ENCODE data around the gene DRAP1.
"Not testable (repeated sequence)": the region's sequence is repeated elsewhere in the genome, so short reads cannot be mapped to it uniquely, and the experiment has no call there.

The DRAP1 gene

GRCh38 chr11:65921876-65922275 is 2.6 kb downstream of the DRAP1 start:
- H3K4me3 ChIP-seq (ENCODE audit: low read depth, low read length), result no peak overlapping the region
- no peak for DNase-seq (ENCODE audit: low read depth)

- no peak overlapping the region for H3K4me3 ChIP-seq (ENCODE audit: low read depth, low read length)
- DNase-seq (ENCODE audit: low read depth), result no peak
Observed at GRCh38 chr11:65922565-65922964, 3.3 kb downstream of the DRAP1 start.

DNA sequence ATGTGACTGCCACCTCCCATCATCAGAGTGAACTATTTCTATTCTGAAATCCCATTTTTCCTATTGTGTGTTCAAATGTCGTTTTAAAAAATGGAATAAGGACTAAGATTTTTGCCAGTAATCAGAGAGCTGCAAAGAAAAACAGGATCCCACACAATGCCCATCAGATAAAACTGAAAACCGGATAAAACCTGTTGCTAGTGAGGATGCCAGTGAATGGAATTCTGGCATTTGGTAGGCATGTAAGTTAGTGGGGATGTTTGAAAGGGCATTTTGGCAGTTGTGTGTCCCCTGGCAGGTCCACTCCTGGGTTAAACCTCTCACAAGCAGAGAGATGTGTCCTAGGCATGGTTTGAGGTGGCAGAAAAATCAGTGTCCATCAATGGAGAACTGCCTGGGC is 6.2 kb downstream of the DRAP1 start:
- DNase-seq (ENCODE audit: low read depth), result no peak

GRCh38 chr11:65927904-65928397 is 8.7 kb downstream of the DRAP1 start:
- H3K4me3 ChIP-seq (ENCODE audit: low read depth, low read length), result no peak overlapping the region
- DNase-seq (ENCODE audit: low read depth), result no peak

More for the DNA sequence above, 6.2 kb downstream of the DRAP1 start:
- H3K4me3 ChIP-seq (ENCODE audit: low read depth, low read length), result no peak overlapping the region

GRCh38 chr11:65928667-65929066 is 9.4 kb downstream of the DRAP1 start:
- DNase-seq (ENCODE audit: low read depth), result no peak
- H3K4me3 ChIP-seq (ENCODE audit: low read depth, low read length), result no peak overlapping the region

- no peak overlapping the region for H3K4me3 ChIP-seq (ENCODE audit: low read depth, low read length)
- DNase-seq (ENCODE audit: low read depth), result no peak
Observed at GRCh38 chr11:65931773-65932557, 12.7 kb downstream of the DRAP1 start.

DNA sequence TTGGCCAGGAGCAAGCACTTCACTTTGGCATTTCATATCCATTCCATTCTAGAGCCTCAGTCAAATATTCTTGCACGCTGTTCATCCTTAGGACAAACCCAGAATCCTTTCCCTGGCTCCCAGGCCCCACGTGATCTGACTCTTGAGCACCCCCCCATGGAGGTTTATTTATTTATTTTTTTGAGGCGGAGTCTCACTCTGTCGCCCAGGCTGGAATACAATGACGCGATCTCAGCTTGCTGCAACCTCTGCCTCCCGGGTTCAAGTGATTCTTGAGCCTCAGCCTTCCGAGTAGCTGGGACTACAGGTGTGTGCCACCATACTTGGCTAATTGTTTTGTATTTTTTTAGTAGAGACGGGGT is 13.3 kb downstream of the DRAP1 start:
- DNase-seq (ENCODE audit: low read depth), result no peak
- no peak overlapping the region for H3K4me3 ChIP-seq (ENCODE audit: low read depth, low read length)

- H3K4me3 ChIP-seq (ENCODE audit: low read depth, low read length), result no peak overlapping the region
- no peak for DNase-seq (ENCODE audit: low read depth)
Observed at GRCh38 chr11:65934014-65934413, 14.8 kb downstream of the DRAP1 start.

- DNase-seq (ENCODE audit: low read depth), result no peak
- no peak overlapping the region for H3K4me3 ChIP-seq (ENCODE audit: low read depth, low read length)
Observed at GRCh38 chr11:65937766-65938165, 18.5 kb downstream of the DRAP1 start.

DNA sequence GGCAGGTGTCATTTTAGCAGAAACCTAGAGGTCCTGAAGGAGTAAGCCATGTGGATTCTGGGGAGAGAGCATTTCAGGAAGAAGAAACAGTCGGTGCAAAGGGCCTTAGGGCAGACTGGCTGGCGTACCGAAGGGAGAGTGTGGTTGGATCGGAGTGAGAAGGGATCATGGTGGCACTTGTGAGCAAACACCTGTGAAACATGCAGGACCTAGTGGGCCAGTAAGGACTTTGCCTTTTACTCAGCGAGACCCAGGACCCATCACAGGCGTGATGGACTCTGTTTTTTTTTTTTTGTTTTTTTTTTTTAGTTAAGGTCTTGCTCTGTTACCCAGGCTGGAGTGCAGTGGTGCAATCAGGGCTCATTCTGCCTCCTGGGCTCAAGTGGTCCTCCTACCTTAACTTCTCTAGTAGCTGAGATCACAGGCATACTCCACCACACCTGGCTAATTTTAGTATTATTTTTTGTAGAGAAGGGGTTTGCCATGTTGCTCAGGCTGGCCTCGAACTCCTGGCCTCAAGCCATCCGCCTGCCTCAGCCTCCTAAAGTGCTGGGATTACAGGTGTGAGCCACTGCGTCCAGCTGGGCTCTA is 22.6 kb downstream of the DRAP1 start:
- no peak for DNase-seq (ENCODE audit: low read depth)
- no peak overlapping the region for H3K4me3 ChIP-seq (ENCODE audit: low read depth, low read length)

GRCh38 chr11:65942531-65942930 is 23.3 kb downstream of the DRAP1 start:
- no peak for DNase-seq (ENCODE audit: low read depth)
- H3K4me3 ChIP-seq (ENCODE audit: low read depth, low read length), result no peak overlapping the region

DNA sequence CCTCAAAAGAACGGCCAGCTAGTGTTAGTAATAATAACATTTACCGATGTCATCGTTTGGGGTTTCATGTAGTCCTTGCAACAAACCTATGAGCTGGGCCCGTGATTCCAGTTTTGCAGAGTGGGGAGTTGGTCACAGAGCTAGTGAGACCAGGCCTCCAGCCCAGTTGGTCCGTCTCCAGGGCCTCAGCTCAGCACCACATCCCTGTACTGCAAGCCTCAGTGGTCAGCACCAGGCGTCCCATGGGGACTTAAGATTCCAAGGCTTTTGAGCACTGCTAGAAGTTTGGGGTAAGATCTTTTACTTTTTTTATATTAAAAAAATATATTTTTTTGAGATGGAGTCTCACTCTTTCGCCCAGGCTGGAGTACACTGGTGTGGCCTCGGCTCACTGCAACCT is 25.0 kb downstream of the DRAP1 start:
- no peak for DNase-seq (ENCODE audit: low read depth)
- H3K4me3 ChIP-seq (ENCODE audit: low read depth, low read length), result no peak overlapping the region

GRCh38 chr11:65944767-65945166 is 25.5 kb downstream of the DRAP1 start:
- DNase-seq (ENCODE audit: low read depth), result no peak

DNA sequence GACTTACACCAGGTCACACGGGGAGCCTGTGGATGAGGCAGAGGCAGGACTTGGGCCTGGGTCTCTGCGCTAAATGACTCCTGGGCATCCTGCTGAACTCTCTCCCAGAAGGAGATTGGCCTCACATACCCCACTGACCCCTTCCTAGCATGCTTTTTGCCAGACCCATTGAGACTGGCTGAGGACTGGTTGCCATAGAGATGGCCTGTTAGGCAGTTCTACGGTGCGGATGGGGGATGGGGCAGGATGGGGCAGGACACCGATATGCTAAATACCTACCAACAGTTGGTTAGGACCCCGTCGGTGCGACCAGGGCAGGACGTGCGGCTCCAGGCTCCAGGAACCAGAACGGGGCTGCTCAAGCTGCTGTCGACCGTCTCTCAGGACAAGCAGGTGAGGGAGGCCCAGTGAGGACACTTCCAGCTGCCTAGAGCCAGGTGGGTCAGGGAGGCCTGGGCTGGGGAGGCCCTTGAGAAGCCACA is 26.2 kb downstream of the DRAP1 start, which contains the start of gene TSGA10IP:
TSS of gene TSGA10IP (plus strand) at position 51 of the 482 bp plus-strand sequence. CDS start at position 247, 196 bp downstream.
- no peak within 1 kb of the TSS for H3K4me3 ChIP-seq (ENCODE audit: low read depth, low read length)
- no peak for DNase-seq (ENCODE audit: low read depth)

More at GRCh38 chr11:65944767-65945166, 25.5 kb downstream of the DRAP1 start:
- no peak overlapping the region for H3K4me3 ChIP-seq (ENCODE audit: low read depth, low read length)

- DNase-seq (ENCODE audit: low read depth), result no peak
- H3K4me3 ChIP-seq (ENCODE audit: low read depth, low read length), result no peak overlapping the region
Observed at GRCh38 chr11:65945941-65946558, 26.8 kb downstream of the DRAP1 start.

- H3K4me3 ChIP-seq (ENCODE audit: low read depth, low read length), result no peak overlapping the region
- DNase-seq (ENCODE audit: low read depth), result no peak
Observed at GRCh38 chr11:65946655-65947054, 27.4 kb downstream of the DRAP1 start.

- no peak for DNase-seq (ENCODE audit: low read depth)
Observed at GRCh38 chr11:65947133-65947532, 27.9 kb downstream of the DRAP1 start.

GRCh38 chr11:65947603-65948125 is 28.4 kb downstream of the DRAP1 start:
- H3K4me3 ChIP-seq (ENCODE audit: low read depth, low read length), result no peak overlapping the region
- DNase-seq (ENCODE audit: low read depth), result no peak

More at GRCh38 chr11:65947133-65947532, 27.9 kb downstream of the DRAP1 start:
- no peak overlapping the region for H3K4me3 ChIP-seq (ENCODE audit: low read depth, low read length)

DNA sequence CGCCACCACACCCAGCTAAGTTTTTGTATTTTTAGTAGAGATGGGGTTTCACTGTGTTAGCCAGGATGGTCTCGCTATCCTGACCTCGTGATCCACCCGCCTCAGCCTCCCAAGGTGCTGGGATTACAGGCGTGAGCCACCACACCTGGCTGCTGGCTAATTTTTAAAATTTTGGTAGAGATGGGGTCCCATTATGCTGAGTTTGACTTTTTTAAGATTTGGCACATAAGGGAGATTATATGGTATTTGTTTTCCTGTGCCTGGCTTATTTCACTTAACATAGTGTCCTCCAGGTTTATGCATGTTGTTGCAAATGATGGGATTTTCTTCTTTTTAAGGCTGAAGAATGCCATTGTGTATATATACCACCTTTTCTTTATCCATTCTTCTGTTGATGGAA is 31.5 kb downstream of the DRAP1 start:
- not testable (repeated sequence) for H3K4me3 ChIP-seq (ENCODE audit: low read depth, low read length); DNase-seq (ENCODE audit: low read depth)

DNA sequence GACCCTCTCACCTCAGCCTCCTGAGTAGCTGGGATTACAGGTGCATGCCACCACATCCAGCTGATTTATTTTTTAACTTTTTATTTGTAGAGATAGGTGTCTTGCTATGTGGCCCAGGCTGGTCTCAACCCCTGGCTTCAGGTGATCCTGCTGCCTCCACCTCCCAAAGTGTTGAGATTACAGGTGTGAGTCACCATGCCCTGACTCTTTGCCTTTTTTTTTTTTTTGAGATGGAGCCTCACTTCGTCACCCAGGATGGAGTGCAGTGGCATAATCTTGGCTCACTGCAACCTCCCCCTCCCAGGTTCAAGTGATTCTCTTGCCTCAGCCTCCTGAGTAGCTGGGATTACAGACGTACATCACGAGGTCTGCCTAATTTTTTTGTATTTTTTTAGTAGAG is 32.4 kb downstream of the DRAP1 start:
- not testable (repeated sequence) for DNase-seq (ENCODE audit: low read depth); H3K4me3 ChIP-seq (ENCODE audit: low read depth, low read length)
